Mammary epithelial cell (primary cell): ENCODE measurements around the gene SMYD4.

Experiments
- CTCF ChIP-seq, 2 donors: IDR thresholded peaks in 1 of 2; conservative IDR thresholded peaks in 1 of 2; 2 replicates each; pipeline ENCODE4 v1.5.1; 2011 to 2012; ENCODE audit warnings: inconsistent platforms in 2 of 2, low read length in 2 of 2, mild to moderate bottlenecking in 2 of 2, control low read depth in 1 of 2, low read depth in 1 of 2; ENCODE audit not compliant: insufficient read depth in 1 of 2; ENCODE audit errors: extremely low read depth in 1 of 2
- EZH2 ChIP-seq: IDR thresholded peaks from 2 replicates; pipeline ENCODE4 v1.6.1; 2012; ENCODE audit warnings: low read length, inconsistent platforms, borderline replicate concordance

- TF ChIP-seq CTCF (conservative IDR thresholded peaks at IDR 0.05 in 1 of 2, IDR thresholded peaks at IDR 0.05 in 1 of 2; ENCODE audit: extremely low read depth in 1 of 2, insufficient read depth in 1 of 2, low read depth in 1 of 2, low read length in 2 of 2) (no peak), EZH2 (no peak)
Observed at GRCh38 chr17:1834380-1835149, 4.9 kb upstream of the SMYD4 start.
